CD1c-positive myeloid dendritic cell (primary cell): Measurements from ENCODE around the gene PDGFA.

Experiments used
- DNase-seq: peaks from one replicate; pipeline ENCODE4 v3.0.0-alpha.2; 2016; ENCODE audit errors: extremely low spot score

Gene PDGFA

GRCh38 chr7:519484-520390 lies at the start of gene PDGFA:
Gene PDGFA (minus strand): TSS chr7:519846. CDS start chr7:519001, 845 bp downstream.
- DNase-seq, result peak; percentile 54

GRCh38 chr7:568031-568951 lies 48.6 kb upstream of the PDGFA start:
- no peak for DNase-seq

GRCh38 chr7:567305-567883 lies 47.7 kb upstream of the PDGFA start:
- DNase-seq, result no peak

- DNase-seq, result no peak
Measured at GRCh38 chr7:566100-566499, 46.5 kb upstream of the PDGFA start.

- DNase-seq, result no peak
Measured at GRCh38 chr7:564176-564865, 44.7 kb upstream of the PDGFA start.

- DNase-seq, result no peak
Measured at GRCh38 chr7:563629-564170, 44.1 kb upstream of the PDGFA start.

- no peak for DNase-seq
Measured at GRCh38 chr7:562789-563628, 43.4 kb upstream of the PDGFA start.

- no peak for DNase-seq
Measured at GRCh38 chr7:562374-562675, 42.7 kb upstream of the PDGFA start.

- no peak for DNase-seq
Measured at GRCh38 chr7:561631-562373, 42.2 kb upstream of the PDGFA start.

- DNase-seq, result no peak
Measured at GRCh38 chr7:560966-561630, 41.5 kb upstream of the PDGFA start.

- no peak for DNase-seq
Measured at GRCh38 chr7:559396-559705, 39.7 kb upstream of the PDGFA start.

- no peak for DNase-seq
Measured at GRCh38 chr7:557558-557881, 37.9 kb upstream of the PDGFA start.

- DNase-seq, result no peak
Measured at GRCh38 chr7:556837-557557, 37.4 kb upstream of the PDGFA start.

- no peak for DNase-seq
Measured at GRCh38 chr7:556291-556826, 36.7 kb upstream of the PDGFA start.

- DNase-seq, result no peak
Measured at GRCh38 chr7:555551-556160, 36.0 kb upstream of the PDGFA start.

GRCh38 chr7:553636-554111 lies 34.0 kb upstream of the PDGFA start:
- no peak for DNase-seq

- DNase-seq, result no peak
Measured at GRCh38 chr7:552868-553635, 33.4 kb upstream of the PDGFA start.
